Sciatic nerve (tissue), 2 donors: ENCODE results near the gene TTBK1. TPM values are rescaled to one million over a fixed set of nuclear protein-coding genes. Genes with fewer than 3 reads are reported as not detected.

ENCODE experiments used
- ATAC-seq: fragments of 200-7000 bp; cut with Tn5 transposase; one replicate; pipeline ENCODE4 v1.9.1; 2020; ENCODE audit warnings: mild to moderate bottlenecking, moderate library complexity
- DNase-seq: peaks from one replicate; pipeline ENCODE4 v3.0.0-alpha.2; 2020; ENCODE audit warnings: low spot score
- intact Hi-C: fragments of 100-400 bp; cut with DNase I; formaldehyde crosslinking; loops from one replicate; pipeline ENCODE4 v1.14.2; 2022
- total RNA-seq: library from RNA; stranded (reverse); fragmentation: NEBNext Ultra II Directional; extraction: Animal tissue kit (Norgen Biotek cat#: 25700); gene quantifications from one replicate; pipeline ENCODE4 v1.2.1, GENCODE V29; 2021
- donor health status: DM: no; HTN: no; CAD: no.
- donor health status: DM: no; HTN: no; CAD: no.

The TTBK1 gene
- total RNA-seq, 1 donor from 2014 or later: 0.04 TPM

DNA sequence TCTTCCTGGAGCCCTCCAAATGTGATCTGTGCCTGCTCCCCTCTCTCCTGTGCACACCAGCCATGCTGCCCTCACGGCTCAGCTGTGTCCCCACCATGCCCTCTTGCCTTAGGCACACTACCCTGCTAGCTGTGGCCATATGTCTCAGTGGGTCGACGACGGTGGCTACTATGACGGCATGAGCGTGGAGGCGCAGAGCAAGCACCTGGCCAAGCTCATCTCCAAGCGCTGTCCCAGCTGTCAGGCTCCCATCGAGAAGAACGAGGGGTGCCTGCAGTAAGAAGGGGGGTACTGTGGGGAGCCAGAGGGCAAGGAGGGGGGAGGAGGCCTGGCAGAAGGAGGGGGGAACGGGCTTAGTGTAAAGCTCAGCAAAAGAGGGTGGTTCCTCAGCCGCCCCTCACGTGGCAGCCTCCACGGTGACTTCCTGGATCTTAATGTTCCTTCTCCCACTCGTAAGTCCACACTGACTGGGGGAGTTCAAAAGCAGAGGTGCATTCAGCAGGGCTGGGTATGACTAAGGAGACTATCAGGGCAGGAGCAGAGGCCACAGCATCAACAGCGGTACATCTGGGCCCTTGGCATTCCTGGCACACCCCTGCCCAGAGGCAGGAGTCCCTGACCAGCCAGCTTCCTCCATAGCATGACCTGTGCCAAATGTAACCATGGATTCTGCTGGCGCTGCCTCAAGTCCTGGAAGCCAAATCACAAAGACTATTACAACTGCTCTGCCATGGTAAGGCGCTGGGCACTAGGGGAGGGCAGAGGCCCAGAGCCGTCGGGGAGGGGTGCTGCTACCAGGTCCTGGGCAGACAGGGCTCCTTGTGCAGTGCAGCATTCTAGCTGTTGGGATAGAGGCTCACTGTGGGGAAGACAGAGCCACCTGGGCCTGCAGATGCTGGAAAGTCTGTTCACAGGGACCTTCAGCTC, 22.0 kb upstream of the TTBK1 start:
- no peak for ATAC-seq
- intact Hi-C loops: no loop called here
- no peak for DNase-seq

GRCh38 chr6:43222418-43223059, 20.7 kb upstream of the TTBK1 start:
- DNase-seq: no peak
- intact Hi-C loops: no loop called here
- no peak for ATAC-seq

DNA sequence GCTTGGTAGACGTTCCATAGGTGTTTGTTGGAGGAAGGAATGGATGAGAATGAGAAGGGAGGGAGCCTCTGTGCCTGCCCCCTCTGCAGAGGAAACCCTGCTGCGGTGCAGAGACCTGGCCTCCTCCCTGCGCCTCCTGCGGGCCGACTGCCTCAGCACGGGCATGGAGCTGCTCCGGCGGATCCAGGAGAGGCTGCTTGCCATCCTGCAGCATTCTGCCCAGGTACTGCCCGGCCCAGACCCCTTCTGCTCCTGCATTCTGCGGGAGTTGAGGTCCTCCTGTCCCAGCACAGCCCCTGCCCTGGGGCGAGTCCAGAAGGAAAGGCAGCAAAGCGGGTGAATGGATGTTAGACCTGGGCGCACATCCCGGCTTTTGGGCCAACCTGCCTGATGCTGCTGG, 20.1 kb upstream of the TTBK1 start:
- no peak for ATAC-seq
- DNase-seq: no peak
- intact Hi-C loops: no loop called here

DNA sequence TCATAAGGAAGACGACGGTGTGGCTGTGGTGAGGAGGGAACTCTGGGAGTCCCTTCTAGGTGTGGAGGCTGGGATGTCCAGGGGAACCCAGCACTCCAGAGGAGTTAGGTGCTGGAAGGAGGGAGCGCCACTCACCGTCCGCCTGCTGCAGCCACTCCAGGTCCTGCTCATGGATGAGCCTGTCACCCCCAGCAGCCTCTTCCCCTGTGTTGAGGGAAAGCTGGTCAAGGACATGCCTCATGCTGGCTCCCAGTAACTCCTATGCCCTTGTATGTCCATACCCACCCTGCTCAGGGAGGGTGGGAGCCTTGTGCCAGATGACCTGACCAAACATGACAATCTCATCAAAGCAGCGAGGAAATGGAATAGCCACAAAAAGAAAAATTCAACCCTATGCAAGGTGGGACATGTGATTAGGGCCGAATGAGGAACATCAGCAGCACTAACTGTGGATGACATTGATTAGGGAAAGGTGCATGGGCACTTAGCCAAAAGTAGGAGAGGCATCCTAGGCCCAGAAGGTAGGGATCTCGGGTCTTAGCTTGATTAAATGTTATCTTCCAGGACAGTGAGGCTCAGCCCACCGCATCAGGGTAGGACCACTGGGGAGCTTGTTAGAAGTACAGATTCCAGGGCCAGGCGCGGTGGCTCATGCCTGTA, 17.0 kb upstream of the TTBK1 start:
- intact Hi-C loops: no loop called here
- no peak for ATAC-seq
- DNase-seq: no peak

DNA sequence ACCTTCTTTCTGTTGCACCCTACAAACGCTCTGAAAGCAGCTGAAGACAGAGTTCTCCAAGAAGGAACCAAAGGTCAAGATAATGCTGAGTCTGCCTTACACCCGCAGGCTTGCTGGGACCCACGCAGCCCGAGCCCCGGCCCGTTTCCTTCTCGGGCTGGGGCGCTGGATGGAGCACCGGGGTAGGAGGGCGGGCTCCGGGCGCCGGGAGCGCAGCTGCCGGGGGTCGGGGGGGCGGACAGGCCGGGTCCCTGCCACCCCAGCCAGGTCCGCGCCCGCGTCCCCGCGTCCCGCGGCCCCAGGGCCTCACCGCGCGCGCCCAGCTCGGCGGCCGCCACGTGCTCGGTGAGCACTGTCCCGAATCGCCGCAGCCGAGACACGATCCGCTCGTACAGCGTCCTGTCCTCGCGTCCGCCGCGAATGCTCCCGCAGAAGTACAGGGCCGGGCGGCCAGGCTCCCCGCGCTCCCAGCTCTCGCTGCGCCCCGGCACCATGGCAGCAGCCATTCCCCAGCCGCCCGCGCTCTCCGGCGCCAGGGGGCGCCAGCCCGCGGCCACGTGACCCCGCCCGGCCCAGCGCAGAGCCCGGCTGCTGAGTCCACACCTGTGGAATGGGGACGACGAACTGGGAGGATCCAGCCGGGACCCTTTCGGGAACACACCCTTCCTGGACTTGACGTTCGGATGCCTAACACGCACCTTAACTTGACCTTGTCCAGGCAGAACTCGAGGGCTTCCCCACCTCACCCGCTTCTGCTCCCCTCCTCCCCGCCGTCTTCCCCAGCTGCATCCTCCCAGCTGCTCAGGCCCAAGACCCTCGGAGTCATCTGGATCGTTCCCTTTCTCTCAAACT, 14.1 kb upstream of the TTBK1 start, which contains the start of gene DNPH1:
Gene DNPH1, minus strand, starts transcription at position 531 of the 852 bp plus-strand sequence. Its CDS starts 25 bp downstream, at position 506.
- DNase-seq (peak; percentile 88), ATAC-seq (peak; percentile 95)
- intact Hi-C loops: no loop called here

GRCh38 chr6:43229803-43230620, 13.3 kb upstream of the TTBK1 start:
- intact Hi-C loops: no loop called here
- ATAC-seq (no peak), DNase-seq (peak; percentile 47)

GRCh38 chr6:43231053-43231452, 12.2 kb upstream of the TTBK1 start:
- peak; percentile 2 for DNase-seq

DNA sequence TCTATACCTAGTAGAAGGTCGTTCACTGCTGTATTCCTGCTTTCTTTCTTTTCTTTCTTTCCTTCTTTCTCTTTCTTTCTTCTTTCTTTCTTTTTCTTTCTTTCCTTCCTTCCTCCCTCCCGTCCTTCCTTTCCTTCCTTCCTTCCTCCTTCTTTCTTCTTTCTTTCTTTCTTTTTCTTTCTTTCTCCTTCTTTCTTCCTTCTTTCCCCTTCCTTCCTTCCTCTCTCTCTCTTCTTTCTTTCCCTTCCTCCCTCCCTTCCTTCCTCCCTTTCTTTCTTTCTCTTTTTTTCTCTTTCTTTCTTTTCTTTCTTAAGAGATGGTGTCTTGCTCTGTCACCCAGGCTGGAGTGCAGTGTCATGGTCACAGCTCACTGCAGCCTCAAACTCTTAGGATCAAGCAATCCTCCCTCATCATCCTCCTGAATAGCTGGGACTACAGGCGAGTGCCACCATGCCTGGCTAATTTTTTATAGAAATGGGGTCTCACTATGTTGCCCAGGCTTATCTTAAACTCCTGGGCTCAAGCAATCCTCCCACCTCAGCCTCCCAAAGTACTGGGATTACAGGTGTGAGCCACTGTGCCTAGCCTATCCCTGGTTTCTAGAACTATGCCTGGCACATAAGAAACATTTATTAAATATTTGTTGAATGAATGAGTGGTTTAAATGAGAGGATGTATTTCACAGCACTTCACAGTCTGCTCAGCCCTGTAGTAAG, 11.4 kb upstream of the TTBK1 start:
- DNase-seq (no peak), ATAC-seq (no peak)
- intact Hi-C loops: no loop called here

More at GRCh38 chr6:43231053-43231452, 12.2 kb upstream of the TTBK1 start:
- no peak for ATAC-seq
- intact Hi-C loops: no loop called here

- no peak for ATAC-seq
- intact Hi-C loops: no loop called here
Observed at GRCh38 chr6:43235841-43236240, 7.4 kb upstream of the TTBK1 start.

DNA sequence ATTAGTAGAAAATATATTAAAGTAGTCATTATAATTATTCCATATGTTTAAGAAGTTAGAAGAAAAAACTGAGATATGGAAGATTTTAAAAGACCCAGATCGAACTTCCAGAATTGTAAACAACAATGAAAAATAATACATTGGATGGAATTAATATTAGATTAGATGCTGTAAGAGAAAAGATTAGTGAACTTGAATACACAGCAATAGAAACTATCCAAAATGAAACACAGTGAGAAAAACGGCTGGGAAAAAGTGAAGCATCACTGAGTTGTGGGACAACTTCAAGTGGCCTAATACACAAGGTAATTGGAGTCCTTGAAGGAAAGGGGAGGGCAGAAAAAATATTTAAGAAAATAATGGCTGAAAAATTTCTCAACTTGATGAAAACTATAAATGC, 4.2 kb upstream of the TTBK1 start:
- ATAC-seq (no peak), DNase-seq (no peak)
- intact Hi-C loops: no loop called here

More at GRCh38 chr6:43235841-43236240, 7.4 kb upstream of the TTBK1 start:
- no peak for DNase-seq

DNA sequence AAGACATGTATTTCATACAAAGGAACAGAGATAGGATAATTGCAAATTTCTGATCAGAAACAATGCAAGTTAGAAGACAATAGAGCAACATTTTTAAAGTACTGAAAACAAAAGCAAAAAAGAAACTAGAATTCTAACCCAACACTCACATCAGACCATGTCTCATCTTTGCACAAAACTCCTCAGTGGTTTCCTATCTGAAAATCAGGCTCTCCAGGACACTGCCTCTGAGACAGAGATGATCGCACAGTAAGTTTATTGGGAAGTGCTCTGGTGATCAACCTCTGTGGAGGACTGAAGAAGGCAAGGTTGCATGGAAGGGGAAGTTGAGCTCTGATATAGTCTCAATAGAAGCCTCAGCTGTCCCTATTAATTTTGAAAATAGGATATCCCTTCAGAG, 2.3 kb upstream of the TTBK1 start:
- ATAC-seq: no peak
- intact Hi-C loops: no loop called here
- no peak for DNase-seq

GRCh38 chr6:43241446-43241845, 1.8 kb upstream of the TTBK1 start:
- intact Hi-C loops: no loop called here
- ATAC-seq: no peak
- no peak for DNase-seq

DNA sequence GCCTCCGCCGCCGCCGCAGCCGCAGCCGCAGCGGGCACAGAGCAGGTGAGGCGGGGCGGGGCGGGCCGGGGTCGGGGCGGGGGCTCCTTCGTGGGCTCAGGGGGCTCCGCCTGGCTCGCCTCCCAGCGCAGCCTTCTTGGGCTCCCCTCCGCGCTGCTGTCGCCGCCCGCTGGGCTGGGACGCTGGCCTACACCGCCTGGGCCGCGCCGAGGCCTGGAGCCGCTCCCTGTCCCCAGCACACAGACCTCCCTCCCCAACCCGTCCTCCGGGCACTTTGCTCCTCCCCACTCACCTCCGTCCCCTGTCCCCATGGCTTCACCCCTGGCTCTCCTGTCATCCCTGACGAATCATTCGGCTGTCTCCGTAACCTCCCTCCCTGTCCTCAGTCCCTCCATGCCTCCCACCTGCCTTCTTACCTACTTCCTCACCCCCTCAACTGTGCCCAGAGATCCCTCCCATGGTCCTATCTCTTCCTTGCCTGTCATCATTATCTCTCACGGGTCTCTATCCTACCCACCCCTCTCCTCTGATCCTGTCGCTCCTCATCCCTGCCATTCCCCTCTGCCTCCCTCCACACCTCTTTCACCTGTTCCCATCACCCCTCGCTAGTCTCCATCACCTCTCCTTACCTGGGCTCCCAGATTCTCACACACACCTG, 512 bp downstream of the TTBK1 start:
- ATAC-seq (no peak), DNase-seq (no peak)
- intact Hi-C loops: no loop called here

DNA sequence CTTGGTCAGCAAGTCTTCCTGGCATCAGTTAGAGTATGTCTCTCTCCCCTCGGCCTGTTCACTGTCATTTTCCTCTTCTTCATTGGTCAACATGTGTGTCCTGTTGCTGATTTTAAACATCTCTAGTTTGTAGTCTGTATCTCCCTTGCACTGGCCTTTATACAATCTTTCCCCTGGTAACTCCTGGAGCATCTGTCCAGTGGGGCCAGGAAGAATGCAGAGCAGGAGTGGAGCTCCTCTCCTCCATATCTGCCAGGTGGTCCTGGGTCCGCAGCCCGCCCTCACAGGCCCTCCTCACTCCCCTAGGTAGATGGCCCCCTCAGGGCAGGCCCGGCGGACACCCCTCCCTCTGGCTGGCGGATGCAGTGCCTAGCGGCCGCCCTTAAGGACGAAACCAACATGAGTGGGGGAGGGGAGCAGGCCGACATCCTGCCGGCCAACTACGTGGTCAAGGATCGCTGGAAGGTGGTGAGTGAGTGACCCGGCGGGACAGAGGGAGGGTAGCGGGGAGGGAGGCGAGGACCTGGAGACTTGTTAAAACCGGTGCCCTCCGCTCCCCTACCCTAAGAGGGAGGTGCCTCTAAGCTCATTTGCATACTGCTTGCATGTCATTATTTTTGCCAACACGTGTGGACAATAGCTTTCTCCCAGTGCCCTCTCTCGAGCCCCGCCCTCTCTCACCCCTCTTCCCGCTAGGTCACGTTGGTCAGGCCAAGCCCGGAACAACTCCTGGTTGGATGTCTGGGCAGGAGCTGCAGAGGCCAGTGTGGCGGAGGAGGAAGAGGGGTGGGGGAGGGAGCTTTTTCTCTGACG, 3.2 kb downstream of the TTBK1 start:
- intact Hi-C loops: no loop called here
- DNase-seq (no peak), ATAC-seq (peak; percentile 68)

DNA sequence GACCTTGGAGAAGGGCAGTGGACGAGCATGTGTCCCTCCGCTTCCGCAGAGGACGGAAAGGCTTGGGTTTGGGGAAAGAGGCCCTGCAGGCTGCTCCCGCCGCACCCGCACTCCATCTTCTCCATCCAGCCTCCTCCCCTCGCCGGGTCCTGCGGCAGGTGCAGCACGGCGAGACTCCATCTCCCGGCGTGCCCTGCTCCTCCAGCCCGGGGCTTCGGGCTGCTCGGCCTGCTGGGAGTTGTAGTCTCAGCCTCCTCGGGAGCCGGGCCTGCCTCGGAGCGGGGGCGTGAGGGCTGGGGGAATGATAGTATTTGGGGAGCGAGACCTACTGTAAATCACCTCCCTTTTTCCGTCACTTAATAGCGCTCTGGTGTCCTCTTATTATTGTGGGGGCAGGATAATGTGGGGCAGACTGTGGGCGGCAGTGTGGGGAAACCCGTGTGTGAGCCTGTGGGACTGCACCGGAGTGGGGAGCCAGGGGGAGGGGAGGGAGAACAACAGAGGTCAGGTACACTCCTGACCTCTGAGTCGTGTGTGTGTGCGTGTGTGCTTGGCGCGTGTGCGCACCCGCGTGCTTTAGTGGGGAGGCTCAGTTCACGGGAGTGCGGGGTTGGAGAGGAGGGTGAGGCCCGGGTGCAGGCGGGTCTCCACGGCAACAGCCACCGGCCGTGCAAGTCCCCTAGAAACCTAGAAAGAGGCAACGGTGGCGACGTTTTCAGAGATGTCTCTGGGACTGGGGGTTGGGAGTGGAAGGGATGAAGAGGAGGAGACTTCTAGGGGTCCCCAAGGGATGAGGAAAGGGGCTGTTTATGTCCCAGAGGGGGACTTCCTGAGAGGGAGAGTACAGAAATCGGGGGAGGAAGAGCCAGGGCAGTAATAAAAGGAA, 4.1 kb downstream of the TTBK1 start:
- intact Hi-C loops: no loop called here
- ATAC-seq: peak; percentile 96
- DNase-seq: peak; percentile 84
